Smooth muscle cell (in vitro differentiated cells): ENCODE results near the gene CREB3L4. TPM values are rescaled to one million over a fixed set of nuclear protein-coding genes. Genes with fewer than 3 reads are reported as not detected.
"Not testable (repeated sequence)": the region's sequence is repeated elsewhere in the genome, so short reads cannot be mapped to it uniquely, and the experiment has no call there.

ENCODE experiments used
- DNase-seq: peaks from one replicate; lab custom pipeline; 2025; ENCODE audit not compliant: unreplicated experiment; lab: John Stamatoyannopoulos, UW
- H2AFZ ChIP-seq: fragments of 200-600 bp; sonication (generic); 2 replicates; pipeline ENCODE4 v1.6.0; 2016; ENCODE audit warnings: antibody characterized with exemption, low read depth, mild to moderate bottlenecking
- H3F3A ChIP-seq: fragments of 200-600 bp; sonication (generic); 2 replicates; pipeline ENCODE4 v1.6.0; 2017; ENCODE audit warnings: antibody characterized with exemption, low read depth
- H3K27ac ChIP-seq: fragments of 200-600 bp; sonication (generic); 2 replicates; pipeline ENCODE4 v1.5.1; 2016; ENCODE audit warnings: low read depth, mild to moderate bottlenecking
- H3K27me3 ChIP-seq: fragments of 200-600 bp; sonication (generic); 2 replicates; pipeline ENCODE4 v1.6.1; 2016; ENCODE audit warnings: low read depth, mild to moderate bottlenecking
- H3K36me3 ChIP-seq: fragments of 200-600 bp; sonication (generic); 2 replicates; pipeline ENCODE4 v1.5.1; 2016; ENCODE audit warnings: low read depth
- H3K4me1 ChIP-seq: fragments of 200-600 bp; sonication (generic); 2 replicates; pipeline ENCODE4 v1.5.1; 2016; ENCODE audit warnings: low read depth
- H3K4me2 ChIP-seq: fragments of 200-600 bp; sonication (generic); 2 replicates; pipeline ENCODE4 v1.6.0; 2016; ENCODE audit warnings: mild to moderate bottlenecking
- H3K4me3 ChIP-seq: fragments of 200-600 bp; sonication (generic); 2 replicates; pipeline ENCODE4 v1.5.1; 2016; ENCODE audit warnings: mild to moderate bottlenecking
- H3K79me2 ChIP-seq: fragments of 200-600 bp; sonication (generic); 2 replicates; pipeline ENCODE4 v1.6.0; 2016; ENCODE audit warnings: low read depth, mild to moderate bottlenecking
- H3K9ac ChIP-seq: fragments of 200-600 bp; sonication (generic); 2 replicates; pipeline ENCODE4 v1.6.0; 2016; ENCODE audit warnings: low read depth
- H3K9me3 ChIP-seq: fragments of 200-600 bp; sonication (generic); replicated peaks from 2 replicates; pipeline ENCODE4 v1.5.1; 2016; ENCODE audit warnings: low read depth
- H4K20me1 ChIP-seq: fragments of 200-600 bp; sonication (generic); 2 replicates; pipeline ENCODE4 v1.6.0; 2016; ENCODE audit warnings: low read depth
- WGBS: methylation state at CpG from one replicate; pipeline ENCODE4 v1.1.7; 2016; ENCODE audit warnings: low lambda C conversion rate; 5-methylcytosine and 5-hydroxymethylcytosine counted together
- polyA plus RNA-seq: library from polyadenylated mRNA; unstranded; fragments of >200 nt; fragmentation: Nextera tagmentation; extraction: Ambion mirVana; gene quantifications from 2 replicates; pipeline ENCODE4 v1.2.1, GENCODE V29; 2016
- total RNA-seq: library from RNA; depleted of rRNA; stranded (reverse); fragments of >200 nt; gene quantifications from 2 replicates; pipeline ENCODE4 v1.2.3, GENCODE V29; 2014
- TF ChIP-seq, protein P1 (sequence below): fragments of 200-600 bp; sonication (generic); IDR thresholded peaks from 2 replicates; pipeline ENCODE4 v1.5.1; 2017; ENCODE audit warnings: borderline replicate concordance, mild to moderate bottlenecking, antibody characterized with exemption; ENCODE audit not compliant: insufficient read depth, poor library complexity, severe bottlenecking

Gene CREB3L4
- total and polyA plus RNA-seq, 2 experiments from 2014 or later = 9.0 to 14.9 TPM

DNA sequence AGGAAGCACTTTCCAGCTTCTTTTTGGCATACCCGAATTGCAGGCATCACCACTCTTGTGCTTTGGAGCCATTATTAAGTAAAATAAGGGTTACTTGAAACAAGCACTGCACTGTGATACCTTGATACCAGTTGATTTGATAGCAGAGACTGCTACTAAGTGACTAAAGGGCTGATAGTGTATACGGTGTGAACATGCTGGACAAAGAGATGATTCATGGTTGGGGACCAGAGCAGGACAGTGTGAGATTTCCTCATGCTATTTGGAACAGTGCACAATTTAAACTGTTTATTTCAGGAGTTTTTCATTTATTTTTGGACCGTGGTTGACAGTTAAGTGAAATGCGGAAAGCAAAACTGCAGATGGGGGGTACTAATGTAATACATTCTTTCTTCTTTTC, 32.7 kb downstream of the CREB3L4 start:
- 76% methylated on average over 4 of the region's 4 CpGs for WGBS
- Histone ChIP-seq H3K27ac (no peak overlapping the region), H2AFZ (no peak overlapping the region), H3F3A (peaks cover 3% of the 10 kb centered on the region), H3K4me2 (no peak overlapping the region), H3K79me2 (no peaks in the 10 kb centered on the region), H4K20me1 (no peaks in the 10 kb centered on the region), H3K4me3 (no peak overlapping the region), H3K4me1 (no peaks in the 10 kb centered on the region), H3K27me3 (no peaks in the 10 kb centered on the region), H3K9me3 (no peaks in the 10 kb centered on the region), H3K9ac (no peak overlapping the region), H3K36me3 (peaks cover 3% of the 10 kb centered on the region)
- no peak for DNase-seq
- TF ChIP-seq, protein P1, sequence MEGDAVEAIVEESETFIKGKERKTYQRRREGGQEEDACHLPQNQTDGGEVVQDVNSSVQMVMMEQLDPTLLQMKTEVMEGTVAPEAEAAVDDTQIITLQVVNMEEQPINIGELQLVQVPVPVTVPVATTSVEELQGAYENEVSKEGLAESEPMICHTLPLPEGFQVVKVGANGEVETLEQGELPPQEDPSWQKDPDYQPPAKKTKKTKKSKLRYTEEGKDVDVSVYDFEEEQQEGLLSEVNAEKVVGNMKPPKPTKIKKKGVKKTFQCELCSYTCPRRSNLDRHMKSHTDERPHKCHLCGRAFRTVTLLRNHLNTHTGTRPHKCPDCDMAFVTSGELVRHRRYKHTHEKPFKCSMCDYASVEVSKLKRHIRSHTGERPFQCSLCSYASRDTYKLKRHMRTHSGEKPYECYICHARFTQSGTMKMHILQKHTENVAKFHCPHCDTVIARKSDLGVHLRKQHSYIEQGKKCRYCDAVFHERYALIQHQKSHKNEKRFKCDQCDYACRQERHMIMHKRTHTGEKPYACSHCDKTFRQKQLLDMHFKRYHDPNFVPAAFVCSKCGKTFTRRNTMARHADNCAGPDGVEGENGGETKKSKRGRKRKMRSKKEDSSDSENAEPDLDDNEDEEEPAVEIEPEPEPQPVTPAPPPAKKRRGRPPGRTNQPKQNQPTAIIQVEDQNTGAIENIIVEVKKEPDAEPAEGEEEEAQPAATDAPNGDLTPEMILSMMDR = no peak

DNA sequence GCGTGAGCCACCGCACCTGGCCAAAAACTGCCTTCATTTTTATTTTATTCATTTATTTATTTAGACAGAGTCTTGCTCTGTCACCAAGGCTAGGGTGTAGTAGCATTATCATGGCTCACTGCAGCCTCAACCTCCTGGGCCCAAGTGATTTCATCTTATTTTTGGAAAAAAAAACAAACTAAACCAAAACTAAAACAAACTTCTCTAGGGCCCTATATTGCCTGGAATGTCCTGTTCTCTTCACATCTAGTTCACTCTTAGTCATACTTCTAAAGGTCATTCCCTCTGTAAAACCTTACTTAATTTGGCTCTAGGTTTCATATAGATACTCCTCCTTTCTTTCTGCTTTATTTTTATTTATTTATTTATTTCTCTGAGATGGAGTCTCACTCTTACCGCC, 38.4 kb downstream of the CREB3L4 start:
- H2AFZ ChIP-seq = no peak overlapping the region
- H3K4me1 ChIP-seq = no peaks in the 10 kb centered on the region
- no peak overlapping the region for H3K4me3 ChIP-seq
- no peaks in the 10 kb centered on the region for H3K9me3 ChIP-seq
- H3K36me3 ChIP-seq = no peaks in the 10 kb centered on the region
- H3F3A ChIP-seq = no peaks in the 10 kb centered on the region
- no peak for DNase-seq
- H3K4me2 ChIP-seq = no peak overlapping the region
- no peaks in the 10 kb centered on the region for H4K20me1 ChIP-seq
- no peak overlapping the region for H3K9ac ChIP-seq
- no peak overlapping the region for H3K27ac ChIP-seq
- no peaks in the 10 kb centered on the region for H3K27me3 ChIP-seq
- TF ChIP-seq, protein P1 = no peak
- no peaks in the 10 kb centered on the region for H3K79me2 ChIP-seq
- WGBS = 97% methylated on average over 3 of the region's 3 CpGs

DNA sequence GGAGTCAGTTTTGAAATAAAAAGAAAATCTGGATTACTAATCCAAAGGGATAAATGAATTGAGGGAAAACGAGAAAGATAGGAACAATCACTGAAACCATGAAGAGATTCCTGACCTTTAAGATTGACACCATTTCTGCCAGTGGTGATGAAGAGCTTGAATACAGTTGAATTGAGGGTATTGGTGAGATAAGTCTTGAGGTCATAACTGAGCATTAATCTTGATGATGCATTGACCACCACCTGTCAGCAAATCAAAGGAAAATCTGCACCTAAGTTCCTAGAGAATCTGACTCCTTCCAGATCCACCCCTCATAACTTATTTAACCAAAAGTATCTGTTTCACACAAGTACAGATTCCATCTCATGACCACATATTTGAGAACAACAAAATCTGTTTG, 44.4 kb downstream of the CREB3L4 start:
- no peak overlapping the region for H2AFZ ChIP-seq
- no peak overlapping the region for H3K27ac ChIP-seq
- H4K20me1 ChIP-seq = no peaks in the 10 kb centered on the region
- 78% methylated on average over 1 of the region's 1 CpG for WGBS
- H3F3A ChIP-seq = no peaks in the 10 kb centered on the region
- no peaks in the 10 kb centered on the region for H3K79me2 ChIP-seq
- H3K4me2 ChIP-seq = no peak overlapping the region
- no peak overlapping the region for H3K4me3 ChIP-seq
- TF ChIP-seq, protein P1 = no peak
- H3K36me3 ChIP-seq = no peaks in the 10 kb centered on the region
- DNase-seq = no peak
- no peak overlapping the region for H3K9ac ChIP-seq
- H3K4me1 ChIP-seq = no peaks in the 10 kb centered on the region
- no peaks in the 10 kb centered on the region for H3K9me3 ChIP-seq
- no peaks in the 10 kb centered on the region for H3K27me3 ChIP-seq

DNA sequence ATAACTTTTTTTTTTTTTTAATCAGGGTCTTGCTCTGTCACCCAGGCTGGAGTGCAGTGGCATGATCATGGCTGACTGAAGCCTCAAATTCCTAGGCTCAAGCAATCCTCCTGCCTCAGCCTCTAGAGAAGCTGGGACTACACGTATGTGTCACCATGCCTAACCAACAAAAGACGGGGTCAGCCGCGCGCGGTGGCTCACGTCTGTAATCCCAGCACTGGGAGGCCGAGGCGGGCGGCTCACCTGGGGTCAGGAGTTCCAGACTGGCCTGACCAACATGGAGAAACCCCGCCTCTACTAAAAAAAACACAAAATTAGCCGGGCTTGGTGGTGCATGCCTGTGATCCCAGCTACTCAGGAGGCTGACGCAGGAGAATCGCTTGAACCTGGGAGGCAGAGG, 44.8 kb downstream of the CREB3L4 start:
- not testable (repeated sequence) for H3K4me1 ChIP-seq, H3K27ac ChIP-seq, H3K4me3 ChIP-seq, H3K9me3 ChIP-seq, H3F3A ChIP-seq, H3K27me3 ChIP-seq, H3K9ac ChIP-seq, H3K79me2 ChIP-seq, H4K20me1 ChIP-seq, H2AFZ ChIP-seq, DNase-seq, H3K36me3 ChIP-seq, H3K4me2 ChIP-seq
- WGBS = 96% methylated on average over 14 of the region's 14 CpGs
